ENCODE data around the gene LAMA4.
"Not testable (repeated sequence)": the region's sequence is repeated elsewhere in the genome, so short reads cannot be mapped to it uniquely, and the experiment has no call there.

Gene LAMA4

GRCh38 chr6:112209131-112209530 is 45.2 kb downstream of the LAMA4 start:
- ATAC-seq (no peak), DNase-seq (no peak)

DNA sequence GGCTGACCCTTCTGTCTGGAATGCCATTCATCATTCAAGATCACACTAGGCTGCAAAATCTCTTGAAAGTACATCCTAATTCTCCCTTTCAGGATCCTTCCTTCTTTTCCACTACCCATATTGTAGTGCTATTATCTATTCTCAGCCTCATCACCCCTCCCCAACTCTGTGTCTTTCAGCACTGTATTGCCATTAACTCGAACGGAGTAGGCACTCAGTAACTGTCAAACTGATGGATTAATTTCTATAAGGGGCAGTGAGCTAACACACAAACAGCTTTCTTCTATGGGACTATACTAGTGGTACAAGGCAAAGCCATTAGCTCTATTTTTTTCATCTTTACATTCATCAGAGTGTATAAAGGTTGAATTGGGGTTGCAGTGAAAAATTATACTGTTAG is 46.6 kb downstream of the LAMA4 start:
- no peak for ATAC-seq
- no peak for DNase-seq

DNA sequence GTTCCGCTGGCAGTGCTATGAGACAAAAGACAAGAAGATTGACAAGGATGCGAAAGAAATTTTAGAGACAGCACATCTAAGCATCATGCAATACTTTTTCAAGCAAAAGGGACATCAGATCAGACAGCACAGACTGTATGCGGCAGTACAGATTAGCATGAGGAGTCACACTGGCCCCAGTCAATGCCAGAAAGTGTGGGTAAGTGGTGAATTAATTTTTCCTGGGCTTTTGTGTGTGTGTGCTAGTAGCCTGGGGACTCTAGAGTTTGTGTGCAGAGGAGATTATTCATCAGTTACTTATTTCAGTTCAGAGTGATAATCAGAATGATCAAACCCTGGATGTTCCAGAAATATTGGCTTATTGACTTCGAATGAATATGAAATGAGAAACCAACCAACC is 47.2 kb downstream of the LAMA4 start:
- no peak for ATAC-seq
- no peak for DNase-seq

GRCh38 chr6:112206110-112206458 is 48.3 kb downstream of the LAMA4 start:
- ATAC-seq (no peak), DNase-seq (no peak)

GRCh38 chr6:112205427-112206109 is 48.8 kb downstream of the LAMA4 start:
- DNase-seq = no peak
- ATAC-seq = no peak

GRCh38 chr6:112204350-112204706 is 50.0 kb downstream of the LAMA4 start:
- ATAC-seq (no peak), DNase-seq (no peak)

GRCh38 chr6:112203577-112204349 is 50.6 kb downstream of the LAMA4 start:
- ATAC-seq (peak; percentile 36), DNase-seq (no peak)

GRCh38 chr6:112202639-112203341 is 51.6 kb downstream of the LAMA4 start:
- ATAC-seq (no peak), DNase-seq (no peak)

- not testable (repeated sequence) for DNase-seq, ATAC-seq
Measured at GRCh38 chr6:112200185-112200914, 54.0 kb downstream of the LAMA4 start.

- DNase-seq (no peak), ATAC-seq (no peak)
Measured at GRCh38 chr6:112199001-112199403, 55.4 kb downstream of the LAMA4 start.

- ATAC-seq = no peak
- no peak for DNase-seq
Measured at GRCh38 chr6:112198582-112198981, 55.8 kb downstream of the LAMA4 start.

DNA sequence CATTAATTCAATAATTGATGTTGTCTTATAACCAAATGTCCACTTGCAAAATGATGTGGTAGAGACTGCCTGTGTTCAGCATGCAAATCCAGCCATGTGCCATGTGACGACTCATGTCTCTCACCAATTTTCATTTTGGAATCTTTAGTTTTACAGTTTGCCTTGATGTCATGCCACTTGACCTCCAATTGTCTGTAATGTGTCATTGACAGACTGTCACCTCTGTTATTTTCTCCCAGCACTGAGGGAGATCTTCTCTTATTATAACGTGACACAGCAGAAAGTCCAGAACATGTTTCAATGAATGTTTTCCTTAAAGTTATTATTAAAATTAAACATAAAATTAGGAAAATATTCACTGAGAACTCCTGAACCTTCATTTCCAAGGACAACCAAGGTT is 56.7 kb downstream of the LAMA4 start:
- DNase-seq = no peak
- ATAC-seq = no peak

GRCh38 chr6:112196306-112196705 is 58.1 kb downstream of the LAMA4 start:
- DNase-seq = no peak
- ATAC-seq = no peak

- no peak for DNase-seq
- ATAC-seq = no peak
Measured at GRCh38 chr6:112195166-112195565, 59.2 kb downstream of the LAMA4 start.

- DNase-seq (no peak), ATAC-seq (no peak)
Measured at GRCh38 chr6:112194511-112194910, 59.9 kb downstream of the LAMA4 start.

- DNase-seq (no peak), ATAC-seq (no peak)
Measured at GRCh38 chr6:112193535-112194051, 60.8 kb downstream of the LAMA4 start.

GRCh38 chr6:112193117-112193516 is 61.2 kb downstream of the LAMA4 start:
- DNase-seq = no peak
- no peak for ATAC-seq

GRCh38 chr6:112191509-112192020 is 62.8 kb downstream of the LAMA4 start:
- no peak for ATAC-seq
- DNase-seq = no peak

GRCh38 chr6:112190164-112190563 is 64.2 kb downstream of the LAMA4 start:
- ATAC-seq (no peak), DNase-seq (no peak)

DNA sequence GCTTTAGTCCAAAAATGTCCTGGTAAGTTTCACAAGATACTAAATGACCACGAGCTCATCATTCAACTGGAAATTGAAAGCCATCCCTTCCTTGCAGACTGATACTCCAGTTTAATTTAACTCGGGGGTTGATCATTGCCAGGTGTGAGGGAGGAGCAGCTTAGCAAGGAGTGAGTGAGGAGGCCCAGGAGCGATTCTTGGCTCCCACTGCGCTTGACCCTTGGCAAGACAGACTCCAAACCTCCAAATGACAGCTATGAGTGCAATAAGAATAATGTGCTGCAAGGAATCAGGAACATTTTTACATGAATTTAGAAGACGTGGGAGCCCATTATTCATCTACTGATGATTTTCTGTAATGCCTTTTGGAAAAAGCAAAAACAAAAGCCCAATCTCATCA is 64.9 kb downstream of the LAMA4 start:
- ATAC-seq (no peak), DNase-seq (no peak)

DNA sequence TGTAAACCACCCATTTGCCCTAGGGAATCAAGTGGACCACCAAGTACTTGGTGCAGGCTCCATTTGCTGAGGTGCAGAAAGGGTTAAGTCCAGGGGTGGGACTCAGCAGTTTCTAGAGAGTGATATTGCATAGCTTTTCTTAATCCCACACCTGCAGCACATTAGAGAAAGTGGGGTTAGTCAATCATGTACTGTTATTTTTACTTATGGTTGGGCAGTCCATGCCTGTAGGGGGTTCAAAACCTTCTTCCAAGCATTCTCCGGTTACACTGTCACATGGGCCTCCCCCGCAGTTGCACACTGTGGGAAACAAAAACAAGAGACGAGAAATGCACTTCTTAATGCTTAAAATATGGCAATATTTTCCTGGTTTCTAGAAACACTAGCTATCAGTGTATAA is 65.5 kb downstream of the LAMA4 start:
- DNase-seq = no peak
- no peak for ATAC-seq

- no peak for ATAC-seq
Measured at GRCh38 chr6:112187736-112188135, 66.6 kb downstream of the LAMA4 start.

More at GRCh38 chr6:112187736-112188135, 66.6 kb downstream of the LAMA4 start:
- no peak for DNase-seq

Measured in stimulated activated naive CD8-positive, alpha-beta T cell treated with anti-CD3 and anti-CD28 coated beads, Interleukin-15, Interleukin-2, amounts not matched to agents 100 U/mL and 50 U/mL, for 24 hours (primary cell).